Keratinocyte (primary cell): ENCODE data around the gene ROBO2. TPM values are rescaled to one million over a fixed set of nuclear protein-coding genes. Genes with fewer than 3 reads are reported as not detected.

Experiments used
- DNase-seq: peaks from one replicate; pipeline ENCODE4 v3.0.0-alpha.2; 2011; ENCODE audit warnings: low read depth, missing footprints, low spot score
- FAIRE-seq: peaks from 2 replicates; lab custom pipeline; 2011; peaks lifted over from hg19 to GRCh38; lab: Jason Lieb, UNC
- H2AFZ ChIP-seq: 2 replicates; pipeline ENCODE4 v1.6.0; 2012; ENCODE audit warnings: low read length, control low read depth, inconsistent platforms; ENCODE audit not compliant: control insufficient read depth
- H3K27ac ChIP-seq: 2 replicates; pipeline ENCODE4 v1.5.1; 2011; ENCODE audit warnings: low read length; ENCODE audit not compliant: control insufficient read depth, insufficient read depth
- H3K27me3 ChIP-seq: 3 replicates; pipeline ENCODE4 v1.6.0; 2011; ENCODE audit warnings: low read length; ENCODE audit not compliant: control insufficient read depth, insufficient read depth; ENCODE audit errors: extremely low read depth
- H3K36me3 ChIP-seq, 2 experiments: 2 replicates in 1 of 2; 3 replicates in 1 of 2; pipeline ENCODE4 v1.5.1; 2011; ENCODE audit warnings: low read length in 2 of 2, mild to moderate bottlenecking in 1 of 2; ENCODE audit not compliant: control insufficient read depth in 2 of 2, insufficient read depth in 2 of 2; ENCODE audit errors: extremely low read depth in 1 of 2
- H3K4me1 ChIP-seq: 3 replicates; pipeline ENCODE4 v1.5.1; 2011; ENCODE audit warnings: low read length; ENCODE audit not compliant: control insufficient read depth, insufficient read depth; ENCODE audit errors: extremely low read depth
- H3K4me2 ChIP-seq: 3 replicates; pipeline ENCODE4 v1.6.0; 2011; ENCODE audit warnings: low read depth, low read length; ENCODE audit not compliant: control insufficient read depth, insufficient read depth; ENCODE audit errors: extremely low read depth
- H3K4me3 ChIP-seq, 3 experiments: fragments of 200-600 bp in 1 of 3; sonication (generic) in 1 of 3; 2 replicates in 2 of 3; 3 replicates in 1 of 3; pipeline ENCODE4 v1.5.1; 2011 to 2016; ENCODE audit warnings: low read length in 3 of 3, mild to moderate bottlenecking in 3 of 3, control low read depth in 2 of 3, inconsistent platforms in 1 of 3, low read depth in 1 of 3, mixed read lengths in 1 of 3, mixed run types in 1 of 3, moderate library complexity in 1 of 3; ENCODE audit not compliant: control insufficient read depth in 2 of 3, insufficient read depth in 2 of 3; ENCODE audit errors: extremely low read depth in 1 of 3
- H3K79me2 ChIP-seq: 2 replicates; pipeline ENCODE4 v1.6.0; 2012; ENCODE audit warnings: low read length; ENCODE audit not compliant: control insufficient read depth, insufficient read depth
- H3K9ac ChIP-seq: 3 replicates; pipeline ENCODE4 v1.6.0; 2011; ENCODE audit warnings: low read length; ENCODE audit not compliant: control insufficient read depth, insufficient read depth; ENCODE audit errors: extremely low read depth
- H3K9me1 ChIP-seq: 3 replicates; pipeline ENCODE4 v1.6.0; 2011; ENCODE audit warnings: low read length; ENCODE audit not compliant: control insufficient read depth, insufficient read depth; ENCODE audit errors: extremely low read depth
- H3K9me3 ChIP-seq: 2 replicates; pipeline ENCODE4 v1.5.1; 2012; ENCODE audit warnings: low read depth, low read length; ENCODE audit not compliant: control insufficient read depth
- H4K20me1 ChIP-seq: 3 replicates; pipeline ENCODE4 v1.6.0; 2011; ENCODE audit warnings: low read length; ENCODE audit not compliant: control insufficient read depth, insufficient read depth; ENCODE audit errors: extremely low read depth
- CTCF ChIP-seq, 3 experiments: IDR thresholded peaks in 1 of 3; conservative IDR thresholded peaks in 1 of 3; optimal IDR thresholded peaks in 1 of 3; 2 replicates in 2 of 3; 3 replicates in 1 of 3; pipeline versions ENCODE3 to v1.5.1; 2011; ENCODE audit warnings: low read length in 3 of 3, mild to moderate bottlenecking in 3 of 3, moderate library complexity in 2 of 3, control low read depth in 1 of 3, inconsistent platforms in 1 of 3; ENCODE audit not compliant: insufficient read depth in 2 of 3; ENCODE audit errors: extremely low read depth in 1 of 3
- EZH2 ChIP-seq: IDR thresholded peaks from one replicate; pipeline ENCODE4 v1.6.1; 2012; ENCODE audit warnings: inconsistent platforms, mild to moderate bottlenecking, low read length, moderate library complexity
- dilution Hi-C: fragments of 300-500 bp; cut with MboI; formaldehyde crosslinking; loops from one replicate; pipeline ENCODE4 v1.7.0; 2020; ENCODE audit warnings: low sequenced_read_pairs; ENCODE audit not compliant: extremely low pct_ligation_motif_present
- polyA plus RNA-seq, 5 experiments: library from polyadenylated mRNA; depleted of rRNA in 3 of 5; stranded (reverse) in 3 of 5; stranded (forward) in 1 of 5; unstranded in 1 of 5; fragments of >200 nt; gene quantifications; 1 replicate in 1 of 5; 2 replicates in 3 of 5; 3 replicates in 1 of 5; pipeline versions ENCODE4 v1.2.1 to v1.2.3, GENCODE V29; 2011 to 2012; ENCODE audit warnings: missing spikeins in 2 of 5, low read depth in 1 of 5, low replicate concordance in 1 of 5

The ROBO2 gene
- polyA plus RNA-seq, 1 donor (not counting 4 experiments of a cell fraction or from before 2014, with no cell fraction given), result 0.30 TPM

DNA sequence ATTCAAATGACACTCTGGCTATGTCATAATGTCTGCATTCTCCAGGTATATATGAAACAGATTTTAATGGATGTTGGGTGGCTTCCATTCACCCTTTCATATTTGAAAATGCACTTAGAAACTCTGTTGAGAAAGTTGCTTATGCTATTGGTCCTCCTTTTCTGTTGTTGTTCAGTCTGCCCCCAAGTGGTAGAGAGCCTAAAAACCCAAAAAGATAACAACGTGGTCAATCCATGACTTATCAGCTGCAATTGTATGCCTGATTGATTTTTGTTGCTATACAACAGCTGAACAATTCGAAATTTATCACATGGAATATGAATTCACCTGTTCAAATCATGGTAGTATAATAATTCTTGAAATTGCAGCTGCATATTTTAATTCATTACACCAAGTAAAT is 279.8 kb downstream of the ROBO2 start:
- Histone ChIP-seq H3K9me3 (no peaks in the 10 kb centered on the region), H3K27ac (no peak overlapping the region), H4K20me1 (no peaks in the 10 kb centered on the region), H3K9me1 (no peaks in the 10 kb centered on the region), H3K79me2 (no peaks in the 10 kb centered on the region), H3K4me1 (no peaks in the 10 kb centered on the region), H3K4me3 (no peak overlapping the region), H3K4me2 (no peak overlapping the region), H3K27me3 (no peaks in the 10 kb centered on the region), H2AFZ (no peak overlapping the region), H3K9ac (no peak overlapping the region), H3K36me3 (no peaks in the 10 kb centered on the region)
- no peak for TF ChIP-seq EZH2
- peak; percentile 12 to 13 (median 12) for TF ChIP-seq CTCF (optimal IDR thresholded peaks at IDR 0.05 in 1 of 3, IDR thresholded peaks at IDR 0.05 in 1 of 3, conservative IDR thresholded peaks at IDR 0.05 in 1 of 3; ENCODE audit: extremely low read depth in 1 of 3, insufficient read depth in 2 of 3, low read length in 3 of 3)
- dilution Hi-C loops, result no loop called here
- DNase-seq, result no peak
- no peak for FAIRE-seq

DNA sequence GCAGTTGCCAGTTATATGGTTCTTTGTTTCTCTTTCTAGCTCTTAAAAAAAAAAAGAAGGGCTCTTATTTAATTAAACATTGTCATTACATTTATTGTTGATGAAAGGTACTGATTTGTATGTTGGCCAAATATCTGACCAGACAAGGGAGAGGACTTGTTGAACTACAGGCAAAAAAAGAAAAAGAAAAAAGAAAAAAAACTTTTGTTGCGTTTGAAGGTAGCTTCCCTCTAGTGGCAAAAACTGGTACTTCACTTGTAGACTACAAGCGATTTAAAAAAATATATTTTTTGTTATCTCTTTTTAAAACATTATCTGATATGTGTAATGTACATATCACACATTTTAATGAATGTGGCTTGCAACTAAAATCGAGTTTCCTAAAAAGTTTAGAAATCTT is 280.6 kb downstream of the ROBO2 start:
- no peak overlapping the region for H3K27ac ChIP-seq
- dilution Hi-C loops, result no loop called here
- no peaks in the 10 kb centered on the region for H3K79me2 ChIP-seq
- FAIRE-seq (no peak), DNase-seq (peak; percentile 9)
- H3K9ac ChIP-seq, result no peak overlapping the region
- H4K20me1 ChIP-seq, result no peaks in the 10 kb centered on the region
- TF ChIP-seq CTCF (optimal IDR thresholded peaks at IDR 0.05 in 1 of 3, IDR thresholded peaks at IDR 0.05 in 1 of 3, conservative IDR thresholded peaks at IDR 0.05 in 1 of 3; ENCODE audit: extremely low read depth in 1 of 3, insufficient read depth in 2 of 3, low read length in 3 of 3) (peak in 2 of 3 experiments; percentile 28 to 50), EZH2 (no peak)
- no peaks in the 10 kb centered on the region for H3K4me1 ChIP-seq
- no peaks in the 10 kb centered on the region for H3K36me3 ChIP-seq
- H2AFZ ChIP-seq, result no peak overlapping the region
- no peak overlapping the region for H3K4me3 ChIP-seq
- no peaks in the 10 kb centered on the region for H3K9me3 ChIP-seq
- no peaks in the 10 kb centered on the region for H3K9me1 ChIP-seq
- H3K4me2 ChIP-seq, result no peak overlapping the region
- no peaks in the 10 kb centered on the region for H3K27me3 ChIP-seq
